OCI-LY3 (cell line): ENCODE results near the gene ZNF12.
"Not testable (repeated sequence)": the region's sequence is repeated elsewhere in the genome, so short reads cannot be mapped to it uniquely, and the experiment has no call there.

Experiments used
- EZH2phosphoT487 ChIP-seq: fragments of 200-600 bp; shearing (Covaris generic); IDR thresholded peaks from 2 replicates; pipeline ENCODE4 v1.6.1; 2018; ENCODE audit warnings: antibody characterized with exemption, mixed run types, low read depth
- TF ChIP-seq, protein P1 (sequence below): fragments of 200-600, 300-600 bp; sonication (generic); IDR thresholded peaks from 2 replicates; pipeline ENCODE4 v1.5.1; 2014; ENCODE audit warnings: antibody characterized with exemption, low read length, low read depth

DNA sequence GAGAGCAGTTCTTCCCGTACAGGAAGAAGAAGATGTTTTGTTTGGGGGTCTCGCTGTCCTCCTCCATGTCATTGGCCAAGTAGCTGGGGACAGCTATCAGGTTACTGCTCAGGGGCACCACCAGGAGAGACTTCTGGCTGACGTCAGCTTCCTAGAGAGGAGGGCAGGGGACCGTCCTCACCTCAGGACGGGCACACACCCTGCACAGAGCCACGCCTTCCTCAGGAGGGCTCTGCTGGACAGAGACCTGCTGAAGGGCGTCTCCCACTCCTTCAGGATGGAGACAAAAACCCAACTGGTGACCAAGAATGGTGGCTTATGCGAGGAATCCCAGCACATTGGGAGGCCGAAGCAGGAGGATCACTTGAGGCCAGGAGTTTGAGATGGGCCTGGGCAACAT lies 9.2 kb upstream of the ZNF12 start:
- not testable (repeated sequence) for TF ChIP-seq EZH2phosphoT487
- TF ChIP-seq, protein P1, sequence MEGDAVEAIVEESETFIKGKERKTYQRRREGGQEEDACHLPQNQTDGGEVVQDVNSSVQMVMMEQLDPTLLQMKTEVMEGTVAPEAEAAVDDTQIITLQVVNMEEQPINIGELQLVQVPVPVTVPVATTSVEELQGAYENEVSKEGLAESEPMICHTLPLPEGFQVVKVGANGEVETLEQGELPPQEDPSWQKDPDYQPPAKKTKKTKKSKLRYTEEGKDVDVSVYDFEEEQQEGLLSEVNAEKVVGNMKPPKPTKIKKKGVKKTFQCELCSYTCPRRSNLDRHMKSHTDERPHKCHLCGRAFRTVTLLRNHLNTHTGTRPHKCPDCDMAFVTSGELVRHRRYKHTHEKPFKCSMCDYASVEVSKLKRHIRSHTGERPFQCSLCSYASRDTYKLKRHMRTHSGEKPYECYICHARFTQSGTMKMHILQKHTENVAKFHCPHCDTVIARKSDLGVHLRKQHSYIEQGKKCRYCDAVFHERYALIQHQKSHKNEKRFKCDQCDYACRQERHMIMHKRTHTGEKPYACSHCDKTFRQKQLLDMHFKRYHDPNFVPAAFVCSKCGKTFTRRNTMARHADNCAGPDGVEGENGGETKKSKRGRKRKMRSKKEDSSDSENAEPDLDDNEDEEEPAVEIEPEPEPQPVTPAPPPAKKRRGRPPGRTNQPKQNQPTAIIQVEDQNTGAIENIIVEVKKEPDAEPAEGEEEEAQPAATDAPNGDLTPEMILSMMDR, result not testable (repeated sequence)
